Measurements from ENCODE around the gene ZFYVE9.

DNA sequence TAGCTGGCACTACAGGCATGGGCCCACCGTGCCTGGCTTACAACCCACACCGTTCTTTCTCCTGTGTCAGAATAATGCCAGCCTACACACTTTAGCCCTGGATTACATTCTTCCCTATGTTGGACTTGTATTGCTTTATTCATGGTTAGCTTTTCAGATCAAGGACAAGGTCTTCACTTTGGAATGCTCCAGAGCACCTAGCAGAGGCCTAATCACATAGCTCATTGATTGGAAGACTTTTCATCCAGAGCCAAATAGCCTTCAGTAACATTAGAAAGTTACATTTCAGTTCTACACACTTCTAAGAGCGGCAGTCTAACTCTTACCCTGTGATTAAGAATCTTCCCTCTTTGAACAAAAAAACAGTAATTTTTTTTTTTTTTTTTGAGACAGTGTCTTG lies 29.4 kb upstream of the ZFYVE9 start:
- TF ChIP-seq CTCF (IDR thresholded peaks at IDR 0.05 in 2 of 3, conservative IDR thresholded peaks at IDR 0.05 in 1 of 3; ENCODE audit: borderline replicate concordance in 1 of 3, insufficient read depth in 1 of 3, low read depth in 2 of 3, low read length in 2 of 3) (no peak), POLR2A (IDR thresholded peaks at IDR 0.05; ENCODE audit: borderline replicate concordance, extremely low read depth, insufficient read depth, insufficient read length) (no peak), EZH2 (IDR thresholded peaks at IDR 0.05) (no peak), POLR2AphosphoS5 (IDR thresholded peaks at IDR 0.05; ENCODE audit: low read depth, low read length) (no peak), JUND (IDR thresholded peaks at IDR 0.05) (no peak), SIN3A (IDR thresholded peaks at IDR 0.05; ENCODE audit: low read depth) (no peak), TCF7L2 (IDR thresholded peaks at IDR 0.05; ENCODE audit: borderline replicate concordance, extremely low read depth, insufficient read depth, insufficient read length) (no peak), CEBPB (IDR thresholded peaks at IDR 0.05; ENCODE audit: low read depth) (no peak), RAD21 (IDR thresholded peaks at IDR 0.05; ENCODE audit: low read depth) (no peak), CBX3 (IDR thresholded peaks at IDR 0.05; ENCODE audit: low read depth) (no peak)
- TF ChIP-seq, protein P1, sequence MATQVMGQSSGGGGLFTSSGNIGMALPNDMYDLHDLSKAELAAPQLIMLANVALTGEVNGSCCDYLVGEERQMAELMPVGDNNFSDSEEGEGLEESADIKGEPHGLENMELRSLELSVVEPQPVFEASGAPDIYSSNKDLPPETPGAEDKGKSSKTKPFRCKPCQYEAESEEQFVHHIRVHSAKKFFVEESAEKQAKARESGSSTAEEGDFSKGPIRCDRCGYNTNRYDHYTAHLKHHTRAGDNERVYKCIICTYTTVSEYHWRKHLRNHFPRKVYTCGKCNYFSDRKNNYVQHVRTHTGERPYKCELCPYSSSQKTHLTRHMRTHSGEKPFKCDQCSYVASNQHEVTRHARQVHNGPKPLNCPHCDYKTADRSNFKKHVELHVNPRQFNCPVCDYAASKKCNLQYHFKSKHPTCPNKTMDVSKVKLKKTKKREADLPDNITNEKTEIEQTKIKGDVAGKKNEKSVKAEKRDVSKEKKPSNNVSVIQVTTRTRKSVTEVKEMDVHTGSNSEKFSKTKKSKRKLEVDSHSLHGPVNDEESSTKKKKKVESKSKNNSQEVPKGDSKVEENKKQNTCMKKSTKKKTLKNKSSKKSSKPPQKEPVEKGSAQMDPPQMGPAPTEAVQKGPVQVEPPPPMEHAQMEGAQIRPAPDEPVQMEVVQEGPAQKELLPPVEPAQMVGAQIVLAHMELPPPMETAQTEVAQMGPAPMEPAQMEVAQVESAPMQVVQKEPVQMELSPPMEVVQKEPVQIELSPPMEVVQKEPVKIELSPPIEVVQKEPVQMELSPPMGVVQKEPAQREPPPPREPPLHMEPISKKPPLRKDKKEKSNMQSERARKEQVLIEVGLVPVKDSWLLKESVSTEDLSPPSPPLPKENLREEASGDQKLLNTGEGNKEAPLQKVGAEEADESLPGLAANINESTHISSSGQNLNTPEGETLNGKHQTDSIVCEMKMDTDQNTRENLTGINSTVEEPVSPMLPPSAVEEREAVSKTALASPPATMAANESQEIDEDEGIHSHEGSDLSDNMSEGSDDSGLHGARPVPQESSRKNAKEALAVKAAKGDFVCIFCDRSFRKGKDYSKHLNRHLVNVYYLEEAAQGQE (IDR thresholded peaks at IDR 0.05; ENCODE audit: low read depth), result no peak
- TF ChIP-seq, protein P2, sequence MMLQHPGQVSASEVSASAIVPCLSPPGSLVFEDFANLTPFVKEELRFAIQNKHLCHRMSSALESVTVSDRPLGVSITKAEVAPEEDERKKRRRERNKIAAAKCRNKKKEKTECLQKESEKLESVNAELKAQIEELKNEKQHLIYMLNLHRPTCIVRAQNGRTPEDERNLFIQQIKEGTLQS (IDR thresholded peaks at IDR 0.05), result no peak

All from HCT116 (cell line).